ENCODE results near the gene ZRANB2. TPM values are rescaled to one million over a fixed set of nuclear protein-coding genes. Genes with fewer than 3 reads are reported as not detected.

ZRANB2 gene
- 100 to 1,000 TPM; 114 to 148 TPM for total RNA-seq

GRCh38 chr1:71080739-71081696, at the start of gene ZRANB2:
ZRANB2 (minus strand) TSS chr1:71081035; CDS start chr1:71080995, 40 bp downstream.
- DNase-seq (peak; percentile 92), ATAC-seq (peak; percentile 98)
- CTCF ChIA-PET, result interaction anchor here (0.6 to 1.8 kb wide), 7 partner anchors 8 to 1585 kb away, joined by 3 to 10 read pairs (median 4); no protein-coding TSS in a partner anchor
- Mint-ChIP-seq H3K9me3 (ENCODE audit: low read depth) (no peaks in the 10 kb centered on the region), H3K36me3 (ENCODE audit: low read depth) (peaks cover 21% of the 10 kb centered on the region), H3K4me1 (peaks cover 18% of the 10 kb centered on the region), H3K27ac (peak within 1 kb of the TSS; percentile 96), H3K4me3 (peak within 1 kb of the TSS; percentile 99), H3K27me3 (peaks cover 13% of the 10 kb centered on the region)
- intact Hi-C loops (cut with DNase I, micrococcal nuclease), result loop anchor here (1.0 to 5.0 kb wide), 6 partner anchors 670 to 1201 kb away; partner anchors contain the start of genes ANKRD13C (in 2 of the 2), CTH (in 2 of the 2), LRRC40 (in 2 of the 2) and NEGR1 (in 1 of the 2)
- POLR2A ChIA-PET, result interaction anchor here (0.6 to 1.1 kb wide), 5 partner anchors 15 to 726 kb away, joined by 3 to 4 read pairs (median 3); partner anchors contain the start of gene ANKRD13C

GRCh38 chr1:71128060-71128459, 47.2 kb upstream of the ZRANB2 start:
- ATAC-seq, result no peak
- H3K27ac Mint-ChIP-seq, result no peak overlapping the region
- H3K4me1 Mint-ChIP-seq, result no peaks in the 10 kb centered on the region
- no peaks in the 10 kb centered on the region for H3K36me3 Mint-ChIP-seq (ENCODE audit: low read depth)
- peaks cover 2% of the 10 kb centered on the region for H3K27me3 Mint-ChIP-seq
- intact Hi-C loops (cut with DNase I, micrococcal nuclease), result no loop called here
- peaks cover 40% of the 10 kb centered on the region for H3K9me3 Mint-ChIP-seq (ENCODE audit: low read depth)
- POLR2A ChIA-PET, result no interaction called here
- CTCF ChIA-PET, result no interaction called here
- DNase-seq, result no peak
- H3K4me3 Mint-ChIP-seq, result no peak overlapping the region

GRCh38 chr1:71118086-71118485, 37.3 kb upstream of the ZRANB2 start:
- POLR2A ChIA-PET, result no interaction called here
- H3K4me3 Mint-ChIP-seq, result no peak overlapping the region
- DNase-seq (no peak), ATAC-seq (no peak)
- no peaks in the 10 kb centered on the region for H3K4me1 Mint-ChIP-seq
- CTCF ChIA-PET, result no interaction called here
- intact Hi-C loops (cut with DNase I, micrococcal nuclease), result no loop called here
- no peak overlapping the region for H3K27ac Mint-ChIP-seq
- H3K36me3 Mint-ChIP-seq (ENCODE audit: low read depth), result no peaks in the 10 kb centered on the region
- H3K27me3 Mint-ChIP-seq, result peaks cover 10% of the 10 kb centered on the region
- peaks cover 8% of the 10 kb centered on the region for H3K9me3 Mint-ChIP-seq (ENCODE audit: low read depth)

- intact Hi-C loops (cut with DNase I, micrococcal nuclease), result no loop called here
- Mint-ChIP-seq H3K9me3 (ENCODE audit: low read depth) (peaks cover 5% of the 10 kb centered on the region), H3K36me3 (ENCODE audit: low read depth) (no peaks in the 10 kb centered on the region), H3K27me3 (peaks cover 10% of the 10 kb centered on the region), H3K4me1 (no peaks in the 10 kb centered on the region), H3K4me3 (no peak overlapping the region), H3K27ac (no peak overlapping the region)
- DNase-seq, result no peak
- CTCF ChIA-PET, result no interaction called here
- no peak for ATAC-seq
- POLR2A ChIA-PET, result no interaction called here
Measured at GRCh38 chr1:71116729-71117128, 35.9 kb upstream of the ZRANB2 start.

- ChIA-PET CTCF (no interaction called here), POLR2A (no interaction called here)
- H3K36me3 Mint-ChIP-seq (ENCODE audit: low read depth), result no peaks in the 10 kb centered on the region
Measured at GRCh38 chr1:71106658-71107322, 26.0 kb upstream of the ZRANB2 start.

GRCh38 chr1:71104417-71104816, 23.6 kb upstream of the ZRANB2 start:
- DNase-seq (no peak), ATAC-seq (no peak)
- CTCF ChIA-PET, result no interaction called here
- no peaks in the 10 kb centered on the region for H3K4me1 Mint-ChIP-seq
- H3K36me3 Mint-ChIP-seq (ENCODE audit: low read depth), result no peaks in the 10 kb centered on the region
- no peak overlapping the region for H3K4me3 Mint-ChIP-seq
- peaks cover 2% of the 10 kb centered on the region for H3K9me3 Mint-ChIP-seq (ENCODE audit: low read depth)
- peaks cover 10% of the 10 kb centered on the region for H3K27me3 Mint-ChIP-seq
- intact Hi-C loops (cut with DNase I, micrococcal nuclease), result no loop called here
- H3K27ac Mint-ChIP-seq, result no peak overlapping the region
- POLR2A ChIA-PET, result no interaction called here

More at GRCh38 chr1:71106658-71107322, 26.0 kb upstream of the ZRANB2 start:
- Mint-ChIP-seq H3K27me3 (peaks cover 10% of the 10 kb centered on the region), H3K9me3 (ENCODE audit: low read depth) (peaks cover 2% of the 10 kb centered on the region), H3K4me3 (no peak overlapping the region), H3K27ac (no peak overlapping the region), H3K4me1 (no peaks in the 10 kb centered on the region)
- DNase-seq, result no peak
- no peak for ATAC-seq
- intact Hi-C loops (cut with DNase I, micrococcal nuclease), result no loop called here

- Mint-ChIP-seq H3K27me3 (peaks cover 14% of the 10 kb centered on the region), H3K4me3 (no peak overlapping the region), H3K9me3 (ENCODE audit: low read depth) (peaks cover under 1% of the 10 kb centered on the region), H3K36me3 (ENCODE audit: low read depth) (no peaks in the 10 kb centered on the region), H3K4me1 (no peaks in the 10 kb centered on the region), H3K27ac (no peak overlapping the region)
- no peak for DNase-seq
- ATAC-seq, result no peak
- intact Hi-C loops (cut with DNase I, micrococcal nuclease), result loop anchor here in 1 of 2 experiments (1.0 kb wide), 1 partner anchor 47 kb away; no protein-coding TSS in a partner anchor
- ChIA-PET POLR2A (no interaction called here), CTCF (no interaction called here)
Measured at GRCh38 chr1:71101839-71102376, 21.1 kb upstream of the ZRANB2 start.

GRCh38 chr1:71097428-71097827, 16.6 kb upstream of the ZRANB2 start:
- ATAC-seq (no peak), DNase-seq (no peak)
- no peak overlapping the region for H3K27ac Mint-ChIP-seq
- H3K27me3 Mint-ChIP-seq, result peaks cover 6% of the 10 kb centered on the region
- no peaks in the 10 kb centered on the region for H3K4me1 Mint-ChIP-seq
- ChIA-PET CTCF (no interaction called here), POLR2A (no interaction called here)
- intact Hi-C loops (cut with DNase I, micrococcal nuclease), result no loop called here
- no peak overlapping the region for H3K4me3 Mint-ChIP-seq
- H3K9me3 Mint-ChIP-seq (ENCODE audit: low read depth), result no peaks in the 10 kb centered on the region
- H3K36me3 Mint-ChIP-seq (ENCODE audit: low read depth), result no peaks in the 10 kb centered on the region

GRCh38 chr1:71094913-71095312, 14.1 kb upstream of the ZRANB2 start:
- Mint-ChIP-seq H3K27ac (no peak overlapping the region), H3K36me3 (ENCODE audit: low read depth) (no peaks in the 10 kb centered on the region), H3K9me3 (ENCODE audit: low read depth) (no peaks in the 10 kb centered on the region), H3K4me3 (no peak overlapping the region), H3K4me1 (no peaks in the 10 kb centered on the region), H3K27me3 (peaks cover 10% of the 10 kb centered on the region)
- no peak for ATAC-seq
- ChIA-PET POLR2A (no interaction called here), CTCF (interaction anchor here (1.3 kb wide), 1 partner anchor 10 kb away, joined by 3 read pairs; no protein-coding TSS in a partner anchor)
- intact Hi-C loops (cut with DNase I, micrococcal nuclease), result loop anchor here in 1 of 2 experiments (2.0 to 5.0 kb wide), 2 partner anchors 426 to 942 kb away; no protein-coding TSS in a partner anchor
- DNase-seq, result no peak

- Mint-ChIP-seq H3K27ac (no peak overlapping the region), H3K36me3 (ENCODE audit: low read depth) (no peaks in the 10 kb centered on the region), H3K4me3 (no peak overlapping the region), H3K4me1 (no peaks in the 10 kb centered on the region), H3K9me3 (ENCODE audit: low read depth) (no peaks in the 10 kb centered on the region), H3K27me3 (peaks cover 8% of the 10 kb centered on the region)
- no peak for ATAC-seq
- intact Hi-C loops (cut with DNase I, micrococcal nuclease), result loop anchor here in 1 of 2 experiments (2.0 to 5.0 kb wide), 2 partner anchors 427 to 943 kb away; no protein-coding TSS in a partner anchor
- ChIA-PET POLR2A (no interaction called here), CTCF (no interaction called here)
- no peak for DNase-seq
Measured at GRCh38 chr1:71093938-71094337, 13.1 kb upstream of the ZRANB2 start.

- no peak overlapping the region for H3K4me3 Mint-ChIP-seq
- no peaks in the 10 kb centered on the region for H3K4me1 Mint-ChIP-seq
- peaks cover 16% of the 10 kb centered on the region for H3K27me3 Mint-ChIP-seq
- CTCF ChIA-PET, result no interaction called here
- POLR2A ChIA-PET, result no interaction called here
- intact Hi-C loops (cut with DNase I, micrococcal nuclease), result loop anchor here in 1 of 2 experiments (5.0 kb wide), 1 partner anchor 948 kb away; no protein-coding TSS in a partner anchor
- H3K36me3 Mint-ChIP-seq (ENCODE audit: low read depth), result no peaks in the 10 kb centered on the region
- DNase-seq, result no peak
- no peaks in the 10 kb centered on the region for H3K9me3 Mint-ChIP-seq (ENCODE audit: low read depth)
- H3K27ac Mint-ChIP-seq, result no peak overlapping the region
- ATAC-seq, result no peak
Measured at GRCh38 chr1:71089536-71090270, 8.9 kb upstream of the ZRANB2 start.
